Heart left ventricle (tissue), 13 donors: ENCODE measurements around the gene HOMER1.

Experiments used
- CTCF ChIP-seq, 12 donors: fragments of 200-600 bp; sonication (generic) in 4 of 12; IDR thresholded peaks; one replicate each; pipeline versions ENCODE4 v1.5.0 to v1.8.0; 2018 to 2022; ENCODE audit warnings: antibody characterized with exemption in 12 of 12, mild to moderate bottlenecking in 5 of 12
- POLR2A ChIP-seq, 2 donors: fragments of 450-650 bp; IDR thresholded peaks; one replicate each; pipeline ENCODE4 v1.6.1; 2017; ENCODE audit warnings: antibody characterized with exemption in 2 of 2, mild to moderate bottlenecking in 2 of 2, moderate library complexity in 2 of 2
- donor health status: ischemic (EF 13 %, LVEDD 7.1; RV severe dilation, severe dysfunction).
- donor health status: DM: no; HTN: yes; CAD: no.
- donor health status: DM: no; HTN: no; CAD: no.
- donor health status: ischemic (EF 25% LVEDD 6.9; RV normal size, moderate dysfunction).
- donor health status: ischemic (EF 25% LVEDD 5.7; RV mildly dilated, moderate dysfunction).
- donor health status: ischemic (EF 35%, LVEDD 5.7; RV mildly dilated, moderate dysfunction).
- donor health status: nonischemic (EF 11% LVEDD 7.7; RV severe dilation, severe dysfunction).
- donor health status: DM: yes; HTN: yes; CAD: no.
- donor health status: PGD.
- donor health status: ischemic (EF 29% LVEDD 5.4; RV normal size, mild dysfunction).
- donor health status: nonischemic (EF 23%, LVEDD 6.1; RV moderate dilation, normal function).

- TF ChIP-seq CTCF (IDR thresholded peaks at IDR 0.05) (no peak), POLR2A (IDR thresholded peaks at IDR 0.05) (no peak)
These were observed 14.2 kb downstream of the HOMER1 start for GRCh38 chr5:79499640-79500273.
